Stimulated activated naive CD4-positive, alpha-beta T cell (primary cell): ENCODE measurements around the gene ATXN7.

Source experiments
- DNase-seq, 6 experiments: peaks; one replicate each; lab custom pipeline; 2025; lab: John Stamatoyannopoulos, UW

Gene ATXN7

GRCh38 chr3:63905731-63906620, 42.3 kb downstream of the ATXN7 start:
- DNase-seq: no peak

- DNase-seq: no peak
Measured at GRCh38 chr3:63908081-63908736, 44.5 kb downstream of the ATXN7 start.

- DNase-seq: no peak
Measured at GRCh38 chr3:63908776-63909175, 45.1 kb downstream of the ATXN7 start.

GRCh38 chr3:63909431-63909830, 45.8 kb downstream of the ATXN7 start:
- no peak for DNase-seq

- no peak for DNase-seq
Measured at GRCh38 chr3:63910001-63910400, 46.3 kb downstream of the ATXN7 start.

- peak in 4 of 6 experiments; percentile 4 to 53 (median 40) for DNase-seq
Measured at GRCh38 chr3:63910891-63911290, 47.2 kb downstream of the ATXN7 start.

- DNase-seq: peak in 2 of 6 experiments; percentile 26 to 83
Measured at GRCh38 chr3:63911509-63911872, 47.8 kb downstream of the ATXN7 start.

- DNase-seq: peak; percentile 78 to 90 (median 80)
Measured at GRCh38 chr3:63911873-63912767, 48.5 kb downstream of the ATXN7 start, which contains the start of gene SCAANT1. Gene SCAANT1 (minus strand): TSS chr3:63912383.

GRCh38 chr3:63912768-63913588, 49.3 kb downstream of the ATXN7 start:
- peak in 3 of 6 experiments; percentile 32 to 69 (median 47) for DNase-seq

GRCh38 chr3:63914312-63914711, 50.6 kb downstream of the ATXN7 start:
- no peak for DNase-seq

GRCh38 chr3:63918321-63918720, 54.7 kb downstream of the ATXN7 start:
- DNase-seq: no peak

GRCh38 chr3:63920001-63920400, 56.3 kb downstream of the ATXN7 start:
- DNase-seq: no peak

- DNase-seq: no peak
Measured at GRCh38 chr3:63921741-63922482, 58.2 kb downstream of the ATXN7 start.

- no peak for DNase-seq
Measured at GRCh38 chr3:63922491-63923199, 59.0 kb downstream of the ATXN7 start.

- DNase-seq: no peak
Measured at GRCh38 chr3:63926309-63926708, 62.6 kb downstream of the ATXN7 start.

GRCh38 chr3:63927422-63928280, 64.0 kb downstream of the ATXN7 start:
- no peak for DNase-seq

- DNase-seq: no peak
Measured at GRCh38 chr3:63931290-63931689, 67.6 kb downstream of the ATXN7 start.

- DNase-seq: no peak
Measured at GRCh38 chr3:63932509-63933212, 69.0 kb downstream of the ATXN7 start.
